ENCODE results near the gene PHOX2B.

Gene PHOX2B

GRCh38 chr4:41748571-41749475 lies at the start of gene PHOX2B:
Gene PHOX2B, minus strand, starts transcription at chr4:41748725. Its CDS starts 115 bp downstream, at chr4:41748610.
- DNase-seq (ENCODE audit: low spot score): no peak

- DNase-seq (ENCODE audit: low spot score): no peak
These were observed 48.7 kb upstream of the PHOX2B start for GRCh38 chr4:41797260-41797659.

- DNase-seq (ENCODE audit: low spot score): no peak
These were observed 48.2 kb upstream of the PHOX2B start for GRCh38 chr4:41796545-41797210.

- DNase-seq (ENCODE audit: low spot score): no peak
These were observed 47.4 kb upstream of the PHOX2B start for GRCh38 chr4:41795796-41796385.

- no peak for DNase-seq (ENCODE audit: low spot score)
These were observed 43.6 kb upstream of the PHOX2B start for GRCh38 chr4:41792166-41792565.

- no peak for DNase-seq (ENCODE audit: low spot score)
These were observed 43.0 kb upstream of the PHOX2B start for GRCh38 chr4:41791557-41791956.

GRCh38 chr4:41787931-41788330 lies 39.4 kb upstream of the PHOX2B start:
- no peak for DNase-seq (ENCODE audit: low spot score)

GRCh38 chr4:41785665-41786064 lies 37.1 kb upstream of the PHOX2B start:
- no peak for DNase-seq (ENCODE audit: low spot score)

- no peak for DNase-seq (ENCODE audit: low spot score)
These were observed 35.9 kb upstream of the PHOX2B start for GRCh38 chr4:41784191-41784979.

GRCh38 chr4:41776466-41776865 lies 27.9 kb upstream of the PHOX2B start:
- DNase-seq (ENCODE audit: low spot score): no peak

- no peak for DNase-seq (ENCODE audit: low spot score)
These were observed 15.2 kb upstream of the PHOX2B start for GRCh38 chr4:41763729-41764128.

GRCh38 chr4:41758884-41759283 lies 10.4 kb upstream of the PHOX2B start:
- no peak for DNase-seq (ENCODE audit: low spot score)

GRCh38 chr4:41757521-41758156 lies 9.1 kb upstream of the PHOX2B start:
- no peak for DNase-seq (ENCODE audit: low spot score)

GRCh38 chr4:41753942-41754341 lies 5.4 kb upstream of the PHOX2B start:
- DNase-seq (ENCODE audit: low spot score): no peak

GRCh38 chr4:41752081-41752836 lies 3.7 kb upstream of the PHOX2B start:
- DNase-seq (ENCODE audit: low spot score): no peak

GRCh38 chr4:41751449-41752061 lies 3.0 kb upstream of the PHOX2B start:
- no peak for DNase-seq (ENCODE audit: low spot score)

- DNase-seq (ENCODE audit: low spot score): no peak
These were observed 2.3 kb upstream of the PHOX2B start for GRCh38 chr4:41750626-41751448.

GRCh38 chr4:41750121-41750625 lies 1.6 kb upstream of the PHOX2B start:
- DNase-seq (ENCODE audit: low spot score): no peak

GRCh38 chr4:41749631-41750039 lies 1.1 kb upstream of the PHOX2B start:
- DNase-seq (ENCODE audit: low spot score): no peak
